OCI-LY7 (cell line): Measurements from ENCODE around the gene SPRING1. TPM values are rescaled to one million over a fixed set of nuclear protein-coding genes. Genes with fewer than 3 reads are reported as not detected.

Experiments used
- BruUV-seq: library from RNA; stranded (reverse); fragments of 400-500 nt; replicated peaks from 2 replicates; lab custom pipeline; 2021; lab: Mats Ljungman, UMichigan
- CTCF ChIA-PET: fragments of 300-600 bp; sonication (Branson Sonifier 250); formaldehyde crosslinking; loops from one replicate; lab custom pipeline; 2022; ENCODE audit warnings: antibody characterized with exemption; ENCODE audit not compliant: unreplicated experiment; lab: Charles Lee
- POLR2A ChIA-PET: fragments of 300-600 bp; sonication (Branson Sonifier 250); formaldehyde crosslinking; loops from one replicate; lab custom pipeline; 2022; ENCODE audit warnings: antibody characterized with exemption; lab: Charles Lee
- DNase-seq: peaks from one replicate; pipeline ENCODE4 v3.0.0-alpha.2; 2015; ENCODE audit warnings: low spot score
- H2AFZ ChIP-seq: fragments of 200-600 bp; sonication (generic), shearing (Covaris generic); 2 replicates; pipeline ENCODE4 v1.6.1; 2014; ENCODE audit warnings: mild to moderate bottlenecking, antibody characterized with exemption, low read length, moderate library complexity
- H3K27ac ChIP-seq: fragments of 200-600 bp; sonication (generic); 2 replicates; pipeline ENCODE4 v1.5.1; 2014; ENCODE audit warnings: mixed run types, low read depth, mild to moderate bottlenecking, moderate library complexity, low read length, inconsistent platforms; ENCODE audit not compliant: poor library complexity, severe bottlenecking
- H3K36me3 ChIP-seq: fragments of 200-600 bp; sonication (generic); 2 replicates; pipeline ENCODE4 v1.6.1; 2014; ENCODE audit warnings: mild to moderate bottlenecking, antibody characterized with exemption, low read length, moderate library complexity, mixed read lengths; ENCODE audit not compliant: insufficient read depth
- H3K4me1 ChIP-seq: fragments of 200-600 bp; sonication (generic); 2 replicates; pipeline ENCODE4 v1.5.1; 2014; ENCODE audit warnings: mild to moderate bottlenecking, low read length; ENCODE audit not compliant: insufficient read depth, poor library complexity, severe bottlenecking
- H3K4me2 ChIP-seq: fragments of 200-600 bp; sonication (generic); 2 replicates; pipeline ENCODE4 v1.6.1; 2014; ENCODE audit warnings: mild to moderate bottlenecking, low read length
- H3K4me3 ChIP-seq: fragments of 200-600 bp; sonication (generic); 2 replicates; pipeline ENCODE4 v1.5.1; 2014; ENCODE audit warnings: mild to moderate bottlenecking, low read depth, low read length; ENCODE audit not compliant: poor library complexity, severe bottlenecking
- H3K79me2 ChIP-seq: fragments of 200-600 bp; sonication (generic); 2 replicates; pipeline ENCODE4 v1.6.1; 2016; ENCODE audit warnings: low read depth, mild to moderate bottlenecking, low read length, moderate library complexity, mixed read lengths; ENCODE audit not compliant: insufficient read depth
- H3K9me2 ChIP-seq: fragments of 200-600 bp; sonication (generic); 2 replicates; pipeline ENCODE4 v1.6.1; 2016; ENCODE audit warnings: mild to moderate bottlenecking, low read length, mixed read lengths; ENCODE audit not compliant: insufficient read depth
- H3K9me3 ChIP-seq: fragments of 200-600 bp; sonication (generic); 2 replicates; pipeline ENCODE4 v1.6.1; 2014; ENCODE audit warnings: mild to moderate bottlenecking, mixed run types, low read length, mixed read lengths
- H4K20me1 ChIP-seq: fragments of 200-600 bp; sonication (generic); 2 replicates; pipeline ENCODE4 v1.6.1; 2014; ENCODE audit warnings: mild to moderate bottlenecking, antibody characterized with exemption, low read length, moderate library complexity, mixed read lengths; ENCODE audit not compliant: insufficient read depth
- CTCF ChIP-seq: fragments of 200-600 bp; sonication (generic); conservative IDR thresholded peaks from 2 replicates; pipeline ENCODE4 v1.5.1; 2014; ENCODE audit warnings: mild to moderate bottlenecking, antibody characterized with exemption, low read length, moderate library complexity, mixed read lengths
- EZH2phosphoT487 ChIP-seq: fragments of 200-600 bp; sonication (generic); IDR thresholded peaks from 2 replicates; pipeline ENCODE4 v1.6.1; 2018; ENCODE audit warnings: low read depth, borderline replicate concordance, mild to moderate bottlenecking, mixed run types, antibody characterized with exemption, low read length, moderate library complexity, mixed read lengths
- intact Hi-C: fragments of 100-400 bp; cut with micrococcal nuclease; formaldehyde crosslinking; loops from one replicate; pipeline ENCODE4 v1.10.0; 2022; ENCODE audit not compliant: unreplicated experiment
- total RNA-seq, 2 experiments: library from RNA; depleted of rRNA in 1 of 2; stranded (reverse); fragments of >200 nt in 1 of 2; shearing (Covaris generic) in 1 of 2; gene quantifications; 2 replicates each; pipeline ENCODE4 v1.2.3, GENCODE V29; 2014 to 2022

Gene SPRING1
- total RNA-seq, 2 experiments from 2014 or later = 65.1 to 75.5 TPM

GRCh38 chr12:116714175-116714574 is 23.7 kb downstream of the SPRING1 start:
- peaks cover 69% of the 10 kb centered on the region for H3K36me3 ChIP-seq
- H3K4me2 ChIP-seq = no peak overlapping the region
- H3K4me1 ChIP-seq = peaks cover 35% of the 10 kb centered on the region
- H3K4me3 ChIP-seq = no peak overlapping the region
- no TSS peak for BruUV-seq
- no peaks in the 10 kb centered on the region for H3K79me2 ChIP-seq
- no peak overlapping the region for H2AFZ ChIP-seq
- no peaks in the 10 kb centered on the region for H3K9me3 ChIP-seq
- no peak for DNase-seq
- intact Hi-C loops = no loop called here
- CTCF ChIA-PET = interaction anchor here (0.9 kb wide), 1 partner anchor 23 kb away, joined by 3 read pairs; no protein-coding TSS in a partner anchor
- no peaks in the 10 kb centered on the region for H3K9me2 ChIP-seq
- no peak overlapping the region for H3K27ac ChIP-seq
- TF ChIP-seq EZH2phosphoT487 = no peak
- no peak for TF ChIP-seq CTCF
- POLR2A ChIA-PET = interaction anchor here (0.5 kb wide), 1 partner anchor 329 kb away, joined by 3 read pairs; no protein-coding TSS in a partner anchor
- H4K20me1 ChIP-seq = no peaks in the 10 kb centered on the region; the same call in 1 of the 2 replicates

GRCh38 chr12:116713527-116713926 is 24.3 kb downstream of the SPRING1 start:
- POLR2A ChIA-PET = no interaction called here
- Histone ChIP-seq H3K4me3 (no peak overlapping the region), H3K27ac (no peak overlapping the region), H3K9me3 (no peaks in the 10 kb centered on the region), H3K4me2 (no peak overlapping the region), H3K79me2 (no peaks in the 10 kb centered on the region), H3K4me1 (peaks cover 41% of the 10 kb centered on the region), H3K36me3 (peaks cover 63% of the 10 kb centered on the region), H4K20me1 (no peaks in the 10 kb centered on the region; the same call in 1 of the 2 replicates), H2AFZ (no peak overlapping the region), H3K9me2 (no peaks in the 10 kb centered on the region)
- intact Hi-C loops = no loop called here
- TF ChIP-seq EZH2phosphoT487 (no peak), CTCF (peak; percentile 57)
- no peak for DNase-seq
- BruUV-seq = TSS peak; percentile 51
- CTCF ChIA-PET = no interaction called here

GRCh38 chr12:116712458-116713303 is 25.2 kb downstream of the SPRING1 start:
- ChIA-PET POLR2A (no interaction called here), CTCF (no interaction called here)
- no peak for TF ChIP-seq EZH2phosphoT487
- no peak for TF ChIP-seq CTCF
- intact Hi-C loops = no loop called here
- H3K9me3 ChIP-seq = no peaks in the 10 kb centered on the region
- peak overlapping the region; percentile 42 for H3K27ac ChIP-seq
- no peaks in the 10 kb centered on the region for H3K9me2 ChIP-seq
- no peak overlapping the region for H3K4me3 ChIP-seq
- no TSS peak for BruUV-seq
- no peak overlapping the region for H2AFZ ChIP-seq
- H3K79me2 ChIP-seq = no peaks in the 10 kb centered on the region
- DNase-seq = no peak
- peaks cover 50% of the 10 kb centered on the region for H3K4me1 ChIP-seq
- H3K4me2 ChIP-seq = no peak overlapping the region
- no peaks in the 10 kb centered on the region for H4K20me1 ChIP-seq
- peaks cover 54% of the 10 kb centered on the region for H3K36me3 ChIP-seq
